Measurements from ENCODE around the gene TLE5. TPM values are rescaled to one million over a fixed set of nuclear protein-coding genes. Genes with fewer than 3 reads are reported as not detected.

TLE5 gene
- total and polyA plus RNA-seq, 9 of the 15 experiments (the other 6 are each of a cell fraction or from before 2014, with no cell fraction given): 2.0 to 347 (median 235) TPM

GRCh38 chr19:3047496-3048189 is 14.7 kb downstream of the TLE5 start (continued):
- TF ChIP-seq, protein P1, sequence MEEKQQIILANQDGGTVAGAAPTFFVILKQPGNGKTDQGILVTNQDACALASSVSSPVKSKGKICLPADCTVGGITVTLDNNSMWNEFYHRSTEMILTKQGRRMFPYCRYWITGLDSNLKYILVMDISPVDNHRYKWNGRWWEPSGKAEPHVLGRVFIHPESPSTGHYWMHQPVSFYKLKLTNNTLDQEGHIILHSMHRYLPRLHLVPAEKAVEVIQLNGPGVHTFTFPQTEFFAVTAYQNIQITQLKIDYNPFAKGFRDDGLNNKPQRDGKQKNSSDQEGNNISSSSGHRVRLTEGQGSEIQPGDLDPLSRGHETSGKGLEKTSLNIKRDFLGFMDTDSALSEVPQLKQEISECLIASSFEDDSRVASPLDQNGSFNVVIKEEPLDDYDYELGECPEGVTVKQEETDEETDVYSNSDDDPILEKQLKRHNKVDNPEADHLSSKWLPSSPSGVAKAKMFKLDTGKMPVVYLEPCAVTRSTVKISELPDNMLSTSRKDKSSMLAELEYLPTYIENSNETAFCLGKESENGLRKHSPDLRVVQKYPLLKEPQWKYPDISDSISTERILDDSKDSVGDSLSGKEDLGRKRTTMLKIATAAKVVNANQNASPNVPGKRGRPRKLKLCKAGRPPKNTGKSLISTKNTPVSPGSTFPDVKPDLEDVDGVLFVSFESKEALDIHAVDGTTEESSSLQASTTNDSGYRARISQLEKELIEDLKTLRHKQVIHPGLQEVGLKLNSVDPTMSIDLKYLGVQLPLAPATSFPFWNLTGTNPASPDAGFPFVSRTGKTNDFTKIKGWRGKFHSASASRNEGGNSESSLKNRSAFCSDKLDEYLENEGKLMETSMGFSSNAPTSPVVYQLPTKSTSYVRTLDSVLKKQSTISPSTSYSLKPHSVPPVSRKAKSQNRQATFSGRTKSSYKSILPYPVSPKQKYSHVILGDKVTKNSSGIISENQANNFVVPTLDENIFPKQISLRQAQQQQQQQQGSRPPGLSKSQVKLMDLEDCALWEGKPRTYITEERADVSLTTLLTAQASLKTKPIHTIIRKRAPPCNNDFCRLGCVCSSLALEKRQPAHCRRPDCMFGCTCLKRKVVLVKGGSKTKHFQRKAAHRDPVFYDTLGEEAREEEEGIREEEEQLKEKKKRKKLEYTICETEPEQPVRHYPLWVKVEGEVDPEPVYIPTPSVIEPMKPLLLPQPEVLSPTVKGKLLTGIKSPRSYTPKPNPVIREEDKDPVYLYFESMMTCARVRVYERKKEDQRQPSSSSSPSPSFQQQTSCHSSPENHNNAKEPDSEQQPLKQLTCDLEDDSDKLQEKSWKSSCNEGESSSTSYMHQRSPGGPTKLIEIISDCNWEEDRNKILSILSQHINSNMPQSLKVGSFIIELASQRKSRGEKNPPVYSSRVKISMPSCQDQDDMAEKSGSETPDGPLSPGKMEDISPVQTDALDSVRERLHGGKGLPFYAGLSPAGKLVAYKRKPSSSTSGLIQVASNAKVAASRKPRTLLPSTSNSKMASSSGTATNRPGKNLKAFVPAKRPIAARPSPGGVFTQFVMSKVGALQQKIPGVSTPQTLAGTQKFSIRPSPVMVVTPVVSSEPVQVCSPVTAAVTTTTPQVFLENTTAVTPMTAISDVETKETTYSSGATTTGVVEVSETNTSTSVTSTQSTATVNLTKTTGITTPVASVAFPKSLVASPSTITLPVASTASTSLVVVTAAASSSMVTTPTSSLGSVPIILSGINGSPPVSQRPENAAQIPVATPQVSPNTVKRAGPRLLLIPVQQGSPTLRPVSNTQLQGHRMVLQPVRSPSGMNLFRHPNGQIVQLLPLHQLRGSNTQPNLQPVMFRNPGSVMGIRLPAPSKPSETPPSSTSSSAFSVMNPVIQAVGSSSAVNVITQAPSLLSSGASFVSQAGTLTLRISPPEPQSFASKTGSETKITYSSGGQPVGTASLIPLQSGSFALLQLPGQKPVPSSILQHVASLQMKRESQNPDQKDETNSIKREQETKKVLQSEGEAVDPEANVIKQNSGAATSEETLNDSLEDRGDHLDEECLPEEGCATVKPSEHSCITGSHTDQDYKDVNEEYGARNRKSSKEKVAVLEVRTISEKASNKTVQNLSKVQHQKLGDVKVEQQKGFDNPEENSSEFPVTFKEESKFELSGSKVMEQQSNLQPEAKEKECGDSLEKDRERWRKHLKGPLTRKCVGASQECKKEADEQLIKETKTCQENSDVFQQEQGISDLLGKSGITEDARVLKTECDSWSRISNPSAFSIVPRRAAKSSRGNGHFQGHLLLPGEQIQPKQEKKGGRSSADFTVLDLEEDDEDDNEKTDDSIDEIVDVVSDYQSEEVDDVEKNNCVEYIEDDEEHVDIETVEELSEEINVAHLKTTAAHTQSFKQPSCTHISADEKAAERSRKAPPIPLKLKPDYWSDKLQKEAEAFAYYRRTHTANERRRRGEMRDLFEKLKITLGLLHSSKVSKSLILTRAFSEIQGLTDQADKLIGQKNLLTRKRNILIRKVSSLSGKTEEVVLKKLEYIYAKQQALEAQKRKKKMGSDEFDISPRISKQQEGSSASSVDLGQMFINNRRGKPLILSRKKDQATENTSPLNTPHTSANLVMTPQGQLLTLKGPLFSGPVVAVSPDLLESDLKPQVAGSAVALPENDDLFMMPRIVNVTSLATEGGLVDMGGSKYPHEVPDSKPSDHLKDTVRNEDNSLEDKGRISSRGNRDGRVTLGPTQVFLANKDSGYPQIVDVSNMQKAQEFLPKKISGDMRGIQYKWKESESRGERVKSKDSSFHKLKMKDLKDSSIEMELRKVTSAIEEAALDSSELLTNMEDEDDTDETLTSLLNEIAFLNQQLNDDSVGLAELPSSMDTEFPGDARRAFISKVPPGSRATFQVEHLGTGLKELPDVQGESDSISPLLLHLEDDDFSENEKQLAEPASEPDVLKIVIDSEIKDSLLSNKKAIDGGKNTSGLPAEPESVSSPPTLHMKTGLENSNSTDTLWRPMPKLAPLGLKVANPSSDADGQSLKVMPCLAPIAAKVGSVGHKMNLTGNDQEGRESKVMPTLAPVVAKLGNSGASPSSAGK (IDR thresholded peaks at IDR 0.05): no peak
- TF ChIP-seq NR3C1 (CRISPR knock-in tag; IDR thresholded peaks at IDR 0.05): no peak
- TF ChIP-seq CCNT2 (IDR thresholded peaks at IDR 0.05; ENCODE audit: borderline replicate concordance, extremely low read depth, insufficient read length, low read depth, low read length): no peak
- TF ChIP-seq SAFB2 (IDR thresholded peaks at IDR 0.05; ENCODE audit: borderline replicate concordance, low read depth, low read length, severe bottlenecking): no peak
- TF ChIP-seq ZNF3 (CRISPR knock-in tag; IDR thresholded peaks at IDR 0.05): no peak
- peak; percentile 64; the same call in 1 of the 2 replicates for TF ChIP-seq POLR2A (conservative IDR thresholded peaks at IDR 0.05)
- peak; percentile 72; the same call in 1 of the 2 replicates for TF ChIP-seq TOE1 (IDR thresholded peaks at IDR 0.05; ENCODE audit: borderline replicate concordance)
- 0 out of 2 replicates have a peak, but pooled peaks have one; percentile 28 for TF ChIP-seq TOE1 (CRISPR knock-in tag; IDR thresholded peaks at IDR 0.05; ENCODE audit: borderline replicate concordance, low read depth)
- no peak for TF ChIP-seq C11orf30 (IDR thresholded peaks at IDR 0.05; ENCODE audit: low read depth)
- TF ChIP-seq, protein P2, sequence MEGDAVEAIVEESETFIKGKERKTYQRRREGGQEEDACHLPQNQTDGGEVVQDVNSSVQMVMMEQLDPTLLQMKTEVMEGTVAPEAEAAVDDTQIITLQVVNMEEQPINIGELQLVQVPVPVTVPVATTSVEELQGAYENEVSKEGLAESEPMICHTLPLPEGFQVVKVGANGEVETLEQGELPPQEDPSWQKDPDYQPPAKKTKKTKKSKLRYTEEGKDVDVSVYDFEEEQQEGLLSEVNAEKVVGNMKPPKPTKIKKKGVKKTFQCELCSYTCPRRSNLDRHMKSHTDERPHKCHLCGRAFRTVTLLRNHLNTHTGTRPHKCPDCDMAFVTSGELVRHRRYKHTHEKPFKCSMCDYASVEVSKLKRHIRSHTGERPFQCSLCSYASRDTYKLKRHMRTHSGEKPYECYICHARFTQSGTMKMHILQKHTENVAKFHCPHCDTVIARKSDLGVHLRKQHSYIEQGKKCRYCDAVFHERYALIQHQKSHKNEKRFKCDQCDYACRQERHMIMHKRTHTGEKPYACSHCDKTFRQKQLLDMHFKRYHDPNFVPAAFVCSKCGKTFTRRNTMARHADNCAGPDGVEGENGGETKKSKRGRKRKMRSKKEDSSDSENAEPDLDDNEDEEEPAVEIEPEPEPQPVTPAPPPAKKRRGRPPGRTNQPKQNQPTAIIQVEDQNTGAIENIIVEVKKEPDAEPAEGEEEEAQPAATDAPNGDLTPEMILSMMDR (IDR thresholded peaks at IDR 0.05 in 2 of 3, conservative IDR thresholded peaks at IDR 0.05 in 1 of 3; ENCODE audit: insufficient read depth in 2 of 3, low read depth in 1 of 3, low read length in 3 of 3): no peak
- no peak for TF ChIP-seq XRCC4 (IDR thresholded peaks at IDR 0.05; ENCODE audit: extremely low read depth, insufficient read depth, insufficient read length)
- TF ChIP-seq FOXK2 (conservative IDR thresholded peaks at IDR 0.05 in 1 of 2, IDR thresholded peaks at IDR 0.05 in 1 of 2; ENCODE audit: low read depth in 2 of 2): peak; percentile 97 to 98

All from K562 (cell line).